Right kidney (tissue), 1 donor: ENCODE results near the gene PSMB3.

Experiments used
- DNase-seq: peaks from one replicate; pipeline ENCODE4 v3.0.0-alpha.2; 2016

PSMB3 gene

DNA sequence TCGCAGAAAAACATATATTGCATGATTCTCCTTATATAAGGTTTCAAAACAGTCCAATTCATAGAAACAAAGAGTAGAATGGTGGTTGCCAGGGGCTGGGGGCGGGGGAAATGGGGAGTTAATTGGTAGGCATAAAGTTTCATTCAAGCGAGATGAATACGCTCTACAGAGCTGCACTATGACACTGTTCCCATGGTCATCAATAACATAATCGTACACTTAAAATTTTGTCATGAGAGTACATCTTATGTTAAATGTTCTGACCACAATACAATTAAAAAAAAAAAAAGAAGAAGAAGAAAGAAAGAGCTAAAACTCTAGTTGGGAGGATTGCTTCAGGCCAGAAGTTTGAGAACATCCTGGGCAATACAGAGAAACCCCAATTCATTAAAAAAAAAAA, 41.7 kb downstream of the PSMB3 start:
- DNase-seq, result no peak

DNA sequence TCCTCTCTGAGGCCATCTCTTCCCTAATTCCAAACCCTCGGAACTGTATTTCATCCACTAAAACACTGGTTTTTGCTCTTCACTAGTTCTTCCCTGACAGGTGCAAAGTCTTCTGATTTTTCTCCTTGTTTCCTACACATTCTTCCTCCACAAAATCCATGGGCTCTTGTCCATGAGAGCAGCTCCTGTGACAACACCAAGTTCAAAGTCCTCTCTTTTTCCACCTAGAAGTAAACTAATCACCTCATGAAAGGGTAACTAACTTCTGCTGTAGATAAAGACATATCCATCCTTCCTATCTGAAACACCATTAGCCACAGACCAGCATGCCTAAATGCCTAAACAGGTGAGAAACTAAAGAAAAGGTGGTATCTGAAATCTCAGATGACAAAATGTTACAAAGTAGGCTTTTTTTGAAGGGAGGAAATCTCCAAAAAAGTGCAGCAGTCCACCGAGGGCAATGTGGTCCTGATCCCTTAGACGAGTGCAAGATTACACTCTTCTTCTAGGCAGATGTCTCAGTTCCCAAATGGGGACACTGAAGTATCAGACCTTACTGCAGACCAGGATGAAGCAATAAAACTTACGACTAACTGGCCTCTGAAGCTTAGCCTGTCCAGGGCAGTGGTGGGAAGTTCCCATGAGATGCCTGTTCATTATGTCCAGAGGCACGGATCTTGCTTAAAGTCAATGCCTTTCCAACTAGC, 44.1 kb downstream of the PSMB3 start:
- no peak for DNase-seq

- DNase-seq, result no peak
Observed at GRCh38 chr17:38797158-38797490, 44.6 kb downstream of the PSMB3 start.

DNA sequence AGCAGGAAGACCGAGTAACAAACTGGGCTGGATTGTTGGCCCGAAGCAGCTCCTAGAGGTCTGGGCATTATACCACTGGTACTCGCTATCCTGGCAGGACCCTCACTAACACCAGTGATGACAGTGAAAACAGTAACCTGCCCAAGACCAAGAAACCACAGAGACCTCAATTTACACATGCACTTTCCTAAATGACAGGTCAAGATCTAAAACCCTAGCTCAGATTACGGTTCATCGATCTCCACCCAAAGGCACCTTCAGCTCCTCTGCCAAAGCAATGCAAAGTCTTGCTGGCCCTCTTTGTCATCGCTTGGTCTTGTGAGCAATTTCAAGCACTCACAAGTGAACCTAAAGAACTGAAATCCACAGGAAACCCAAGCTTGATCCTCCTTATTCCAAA, 45.3 kb downstream of the PSMB3 start:
- no peak for DNase-seq

DNA sequence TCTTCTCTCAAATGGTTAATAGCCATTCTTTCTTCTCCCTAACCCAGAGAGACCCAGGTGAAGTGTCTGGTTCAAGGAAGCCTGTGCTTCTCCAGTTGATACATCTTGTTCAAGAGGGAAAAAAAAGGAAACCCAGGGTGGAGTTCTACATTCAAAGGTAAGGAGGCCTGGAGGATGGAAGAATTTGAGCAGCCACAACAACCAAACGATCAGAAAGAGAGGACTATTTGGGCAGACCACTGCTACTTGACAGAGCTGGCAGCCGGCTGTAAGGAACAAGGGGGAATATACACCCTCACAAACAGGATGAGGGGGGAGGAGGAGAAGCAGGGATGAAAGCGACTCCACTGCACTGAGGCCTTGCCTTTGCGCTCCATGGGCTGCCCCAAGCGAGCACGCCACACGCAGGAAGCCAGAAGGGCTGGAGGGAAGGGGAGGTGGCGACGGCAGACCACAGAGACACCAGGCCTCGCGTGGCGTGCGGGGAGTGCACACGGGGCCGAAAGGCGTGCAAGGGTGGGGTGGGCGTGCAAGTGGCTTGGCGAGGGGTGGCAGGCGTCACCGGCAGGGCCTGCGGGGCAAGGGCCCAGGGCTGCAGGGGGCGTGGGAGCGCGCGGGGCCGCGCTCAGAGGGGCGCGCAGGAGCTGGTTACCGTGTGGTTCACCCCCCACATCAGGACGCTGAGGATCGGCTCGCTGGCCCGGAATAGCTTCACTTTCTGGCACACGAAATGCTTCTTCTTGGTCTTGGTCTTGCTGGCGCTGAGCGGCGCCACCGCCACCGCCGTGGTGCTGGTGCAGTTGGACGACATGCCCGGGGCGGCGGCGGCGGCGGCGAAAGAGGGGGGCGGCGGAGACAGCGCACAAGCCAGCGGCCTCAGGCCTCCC, 46.3 kb downstream of the PSMB3 start:
- DNase-seq, result peak; percentile 82

- DNase-seq, result peak; percentile 99
Observed at GRCh38 chr17:38799501-38800236, 47.1 kb downstream of the PSMB3 start, which contains the start of gene PIP4K2B. Gene PIP4K2B, minus strand, starts transcription at chr17:38799556. Its CDS starts 132 bp downstream, at chr17:38799424.

GRCh38 chr17:38800237-38800760, 47.8 kb downstream of the PSMB3 start:
- no peak for DNase-seq

DNA sequence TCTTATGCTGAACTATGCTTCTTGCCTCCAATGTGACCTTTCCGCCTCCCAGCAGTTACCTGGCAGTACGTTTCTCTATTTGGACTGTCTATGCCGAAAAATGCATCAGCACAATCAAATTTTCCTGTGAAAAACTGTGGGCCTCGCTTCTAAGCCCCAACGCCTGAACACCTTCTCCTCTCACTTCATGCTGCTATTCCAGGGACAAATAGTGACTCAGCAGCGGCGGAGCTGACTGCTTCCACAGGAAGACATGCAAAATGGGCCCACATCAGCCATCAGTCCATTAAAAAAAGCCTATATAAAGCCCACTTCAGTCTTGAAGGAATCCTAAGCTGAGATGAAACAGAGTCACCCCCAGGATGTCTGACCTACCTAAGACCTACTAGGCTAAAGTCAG, 57.3 kb downstream of the PSMB3 start:
- no peak for DNase-seq
